ENCODE measurements around the gene AADACL2. TPM values are rescaled to one million over a fixed set of nuclear protein-coding genes. Genes with fewer than 3 reads are reported as not detected.

AADACL2 gene
- total RNA-seq, 1 experiment from 2014 or later, result not detected

- H2AFZ ChIP-seq (ENCODE audit: low read length), result no peak overlapping the region
- Mint-ChIP-seq H3K9me3 (no peaks in the 10 kb centered on the region; a peak in 1 of 5 replicates), H3K4me1 (no peaks in the 10 kb centered on the region), H3K27ac (no peak overlapping the region), H3K4me3 (no peak overlapping the region), H3K36me3 (ENCODE audit: insufficient read depth in 1 of 3, low read depth in 3 of 3) (no peaks in the 10 kb centered on the region), H3K27me3 (ENCODE audit: low read depth) (no peaks in the 10 kb centered on the region)
- H2BK15ac ChIP-seq (ENCODE audit: low read depth, low read length), result no peak overlapping the region
- no peak overlapping the region for H2AK5ac ChIP-seq (ENCODE audit: insufficient read length, low read length)
- no peak overlapping the region for H4K8ac ChIP-seq (replicated peaks; ENCODE audit: insufficient read length, low read depth, low read length)
- H3K23ac ChIP-seq (ENCODE audit: insufficient read length, low read depth, low read length), result no peak overlapping the region
- no peak overlapping the region for H3K14ac ChIP-seq (ENCODE audit: insufficient read depth, low read length)
- H3K79me1 ChIP-seq (ENCODE audit: insufficient read depth, low read depth, low read length, poor library complexity, severe bottlenecking), result no peaks in the 10 kb centered on the region
- H3K23me2 ChIP-seq (ENCODE audit: insufficient read length, low read depth, low read length, poor library complexity, severe bottlenecking), result no peaks in the 10 kb centered on the region
- H3T11ph ChIP-seq (ENCODE audit: low read length), result no peak overlapping the region
- TF ChIP-seq CTCF (conservative IDR thresholded peaks at IDR 0.05), result no peak
- H4K5ac ChIP-seq (ENCODE audit: insufficient read length, low read depth, low read length), result no peak overlapping the region
- no peaks in the 10 kb centered on the region for H4K20me1 ChIP-seq (ENCODE audit: control insufficient read depth, insufficient read depth, insufficient read length)
- no peak overlapping the region for H3K4me2 ChIP-seq (ENCODE audit: insufficient read depth, insufficient read length, low read length)
- no CpG with 5 or more reads among the region's 1 CpG for WGBS (ENCODE audit: extremely low coverage, insufficient read length, low lambda C conversion rate)
- no peak overlapping the region for H3K4ac ChIP-seq (ENCODE audit: low read depth, low read length)
- H3K4me1 ChIP-seq (ENCODE audit: insufficient read depth, low read length), result no peaks in the 10 kb centered on the region
- no peaks in the 10 kb centered on the region for H3K79me2 ChIP-seq (ENCODE audit: insufficient read depth, low read length)
- H3K9me3 ChIP-seq (ENCODE audit: control insufficient read depth, low read depth, low read length), result no peaks in the 10 kb centered on the region
- no peaks in the 10 kb centered on the region for H3K27me3 ChIP-seq (ENCODE audit: insufficient read depth, low read length)
- H3K56ac ChIP-seq (ENCODE audit: insufficient read length, low read depth, low read length), result no peak overlapping the region
- H2BK5ac ChIP-seq (ENCODE audit: insufficient read length, low read length), result no peak overlapping the region
- H2BK20ac ChIP-seq (ENCODE audit: low read depth, low read length, poor library complexity, severe bottlenecking), result no peak overlapping the region
- no peak overlapping the region for H3K27ac ChIP-seq (ENCODE audit: insufficient read length, low read depth, low read length)
- H3K18ac ChIP-seq (ENCODE audit: insufficient read length, low read depth, low read length), result no peak overlapping the region
- H2BK12ac ChIP-seq (ENCODE audit: insufficient read length, low read depth, low read length), result no peak overlapping the region
- H4K91ac ChIP-seq (ENCODE audit: insufficient read length, low read depth, low read length), result no peak overlapping the region
- no peak overlapping the region for H2BK120ac ChIP-seq (ENCODE audit: low read depth, low read length, poor library complexity, severe bottlenecking)
- DNase-seq, result no peak
- H3K9ac ChIP-seq (ENCODE audit: extremely low read depth, insufficient read length, low read length), result no peak overlapping the region
These were observed 62.5 kb downstream of the AADACL2 start for GRCh38 chr3:151796105-151796680.
